Uterus (tissue), 4 donors: Measurements from ENCODE around the gene IL10RA. TPM values are rescaled to one million over a fixed set of nuclear protein-coding genes. Genes with fewer than 3 reads are reported as not detected.
A peak's percentile ranks its signal among the peaks of the same experiment; 100 is the strongest.

Experiments used
- DNase-seq, 2 donors: peaks; one replicate each; pipeline ENCODE4 v3.0.0-alpha.2; 2019 to 2020
- H3K27ac ChIP-seq, 2 donors: fragments of 200-600 bp; sonication (generic); 1 replicate in 1 of 2; 2 replicates in 1 of 2; pipeline ENCODE4 v1.5.1; 2016 to 2018
- H3K27me3 ChIP-seq, 2 donors: fragments of 200-600 bp; sonication (generic); one replicate each; pipeline ENCODE4 v1.5.1; 2018 to 2019; ENCODE audit warnings: control low read depth in 1 of 2
- H3K36me3 ChIP-seq, 2 donors: fragments of 200-600 bp; sonication (generic); one replicate each; pipeline ENCODE4 v1.5.1; 2019; ENCODE audit warnings: control low read depth in 1 of 2
- H3K4me1 ChIP-seq, 2 donors: fragments of 200-600 bp; sonication (generic); one replicate each; pipeline ENCODE4 v1.5.1; 2018 to 2019; ENCODE audit warnings: control low read depth in 1 of 2
- H3K4me3 ChIP-seq, 2 donors: fragments of 200-600 bp; sonication (generic); 1 replicate in 1 of 2; 2 replicates in 1 of 2; pipeline ENCODE4 v1.5.1; 2018 to 2019; ENCODE audit warnings: mild to moderate bottlenecking in 1 of 2
- H3K9me3 ChIP-seq, 2 donors: fragments of 200-600 bp; sonication (generic); one replicate each; pipeline ENCODE4 v1.5.1; 2019; ENCODE audit warnings: control low read depth in 1 of 2
- CTCF ChIP-seq, 4 experiments: fragments of 200-600 bp in 2 of 4; fragments of 450-650 bp in 2 of 4; sonication (generic) in 2 of 4; IDR thresholded peaks; one replicate each; pipeline ENCODE4 v1.5.1; 2016 to 2019; ENCODE audit warnings: antibody characterized with exemption in 4 of 4, mild to moderate bottlenecking in 2 of 4, moderate library complexity in 1 of 4
- POLR2A ChIP-seq, 2 donors: fragments of 450-650 bp; IDR thresholded peaks; one replicate each; pipeline ENCODE4 v1.6.1; 2016; ENCODE audit warnings: antibody characterized with exemption in 2 of 2, mild to moderate bottlenecking in 1 of 2, moderate library complexity in 1 of 2
- intact Hi-C: fragments of 100-400 bp; cut with DNase I; formaldehyde crosslinking; loops from one replicate; pipeline ENCODE4 v1.15.1; 2023; ENCODE audit warnings: low total_unique reads
- total RNA-seq, 4 donors: library from RNA; depleted of rRNA in 3 of 4; stranded (reverse); fragments of >200 nt in 3 of 4; gene quantifications; one replicate each; pipeline versions ENCODE4 v1.1.0 to v1.2.4, GENCODE V29; 2014 to 2023
- donor health status: DM: yes; HTN: yes; CAD: no.

IL10RA gene
- total RNA-seq, 4 donors from 2014 or later = 6.8 to 45.9 (median 11.1) TPM

- H3K36me3 ChIP-seq = no peaks in the 10 kb centered on the region
- no peaks in the 10 kb centered on the region for H3K9me3 ChIP-seq
- no peak overlapping the region for H3K4me3 ChIP-seq
- TF ChIP-seq POLR2A (IDR thresholded peaks at IDR 0.05) (no peak), CTCF (IDR thresholded peaks at IDR 0.05) (no peak)
- H3K27ac ChIP-seq = peak overlapping the region in 1 of 2 donors; percentile 48
- intact Hi-C loops = no loop called here
- no peak for DNase-seq
- no peaks in the 10 kb centered on the region for H3K4me1 ChIP-seq
- H3K27me3 ChIP-seq = no peaks in the 10 kb centered on the region
These were observed 15.3 kb downstream of the IL10RA start for GRCh38 chr11:118001494-118001971.

- H3K9me3 ChIP-seq = no peaks in the 10 kb centered on the region
- H3K4me3 ChIP-seq = no peak overlapping the region
- H3K27ac ChIP-seq = peak overlapping the region; percentile 48 to 74
- intact Hi-C loops = no loop called here
- TF ChIP-seq CTCF (IDR thresholded peaks at IDR 0.05) (no peak), POLR2A (IDR thresholded peaks at IDR 0.05) (no peak)
- no peaks in the 10 kb centered on the region for H3K27me3 ChIP-seq
- DNase-seq = no peak
- no peaks in the 10 kb centered on the region for H3K4me1 ChIP-seq
- H3K36me3 ChIP-seq = no peaks in the 10 kb centered on the region
These were observed 15.9 kb downstream of the IL10RA start for GRCh38 chr11:118002010-118002540.

GRCh38 chr11:118002541-118003423 lies 16.6 kb downstream of the IL10RA start:
- no peaks in the 10 kb centered on the region for H3K9me3 ChIP-seq
- intact Hi-C loops = no loop called here
- peak overlapping the region; percentile 48 to 74 for H3K27ac ChIP-seq
- H3K4me1 ChIP-seq = no peaks in the 10 kb centered on the region
- DNase-seq = peak; percentile 69 to 75
- no peak overlapping the region for H3K4me3 ChIP-seq
- no peaks in the 10 kb centered on the region for H3K36me3 ChIP-seq
- TF ChIP-seq CTCF (IDR thresholded peaks at IDR 0.05) = no peak
- no peak for TF ChIP-seq POLR2A (IDR thresholded peaks at IDR 0.05)
- no peaks in the 10 kb centered on the region for H3K27me3 ChIP-seq

- Histone ChIP-seq H3K36me3 (no peaks in the 10 kb centered on the region), H3K27ac (peak overlapping the region in 1 of 2 donors; percentile 74), H3K9me3 (no peaks in the 10 kb centered on the region), H3K4me1 (no peaks in the 10 kb centered on the region), H3K4me3 (no peak overlapping the region), H3K27me3 (no peaks in the 10 kb centered on the region)
- no peak for TF ChIP-seq POLR2A (IDR thresholded peaks at IDR 0.05)
- no peak for TF ChIP-seq CTCF (IDR thresholded peaks at IDR 0.05)
- DNase-seq = no peak
- intact Hi-C loops = no loop called here
These were observed 17.3 kb downstream of the IL10RA start for GRCh38 chr11:118003456-118003855.
